NCI-H82 treated with DMSO at 0.1 percent for 48 hours (cell line): ENCODE data around the gene NDUFS7.

Experiments
- DNase-seq: peaks from one replicate; lab custom pipeline; 2025; ENCODE audit not compliant: unreplicated experiment; lab: John Stamatoyannopoulos, UW

Gene NDUFS7

GRCh38 chr19:1399745-1400144, 16.0 kb downstream of the NDUFS7 start:
- no peak for DNase-seq

GRCh38 chr19:1400281-1401137, 16.8 kb downstream of the NDUFS7 start:
- DNase-seq = no peak

DNA sequence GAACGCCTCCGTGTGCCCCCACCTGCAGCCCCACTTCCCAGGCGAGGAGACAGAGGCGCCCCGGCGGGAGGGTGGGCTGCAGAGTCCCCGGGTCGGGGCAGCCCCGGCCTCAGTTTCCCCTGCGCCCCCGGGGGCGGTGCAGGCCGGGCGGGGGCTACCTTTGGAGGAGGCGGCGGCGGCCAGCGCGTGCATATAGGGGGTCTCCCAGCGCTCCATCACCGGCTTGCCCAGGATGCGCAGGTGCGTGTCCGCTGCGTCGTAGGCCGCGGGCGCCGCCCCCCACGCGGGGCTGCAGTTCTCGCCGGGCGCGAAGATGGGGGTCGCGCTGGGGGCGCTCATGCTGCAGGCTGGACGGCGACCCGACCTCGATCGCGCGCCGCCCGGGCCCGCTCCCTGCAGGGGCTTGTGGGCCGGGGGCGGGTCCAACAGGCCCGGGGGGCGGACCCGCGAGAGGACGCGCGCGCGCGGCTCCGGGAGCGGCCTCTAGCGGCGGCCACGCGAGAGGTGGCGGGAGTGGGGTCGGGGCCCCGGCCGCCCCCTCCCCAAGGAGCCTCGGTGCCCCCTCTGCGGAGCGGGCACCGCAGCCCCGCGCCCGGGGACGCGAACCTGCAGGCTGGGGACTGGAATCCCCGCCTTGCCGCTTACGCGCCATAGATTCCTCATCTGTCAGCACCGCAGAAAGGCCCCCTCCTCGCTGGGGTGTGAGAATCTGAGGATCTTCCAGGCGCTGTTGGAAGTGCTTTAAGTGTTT, 17.6 kb downstream of the NDUFS7 start, which contains the start of gene GAMT:
GAMT (minus strand) TSS at position 405 of the 751 bp plus-strand sequence; CDS start at position 339, 66 bp downstream.
- DNase-seq = no peak

- DNase-seq = no peak
Observed at GRCh38 chr19:1401889-1402217, 18.1 kb downstream of the NDUFS7 start.

DNA sequence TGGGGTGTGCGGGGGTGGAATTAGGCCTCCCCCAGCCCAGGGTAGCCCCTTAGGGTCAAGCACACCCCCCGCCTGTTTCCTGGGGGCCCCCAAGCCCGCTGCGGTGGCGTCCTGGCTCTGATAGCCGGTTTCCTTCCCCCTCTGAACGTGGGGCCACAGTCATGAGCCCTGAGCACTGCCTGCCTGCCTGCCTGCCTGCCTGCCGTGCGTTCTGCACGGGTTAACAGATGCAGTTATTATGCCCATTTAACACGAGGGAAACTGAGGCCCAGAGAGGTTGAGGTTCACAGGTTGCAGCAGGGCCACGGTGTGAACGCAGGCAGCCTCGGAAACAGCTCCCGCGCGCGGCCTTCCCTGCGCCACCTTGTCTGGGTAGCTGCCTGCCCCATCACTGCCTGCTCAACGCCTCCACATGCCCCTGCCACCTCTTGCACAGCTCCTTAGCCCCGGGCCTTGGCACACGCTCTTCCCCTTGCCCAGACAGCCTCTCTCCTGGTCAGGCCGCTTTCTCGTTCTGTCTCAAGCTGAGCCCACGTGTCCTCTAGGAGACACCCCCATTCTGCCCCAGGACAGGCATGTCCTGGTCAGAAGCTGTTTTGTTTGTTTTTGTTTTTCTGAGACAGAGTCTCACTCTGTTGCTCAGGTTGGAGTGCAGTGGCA, 18.8 kb downstream of the NDUFS7 start:
- no peak for DNase-seq

- peak; percentile 65 for DNase-seq
Observed at GRCh38 chr19:1406774-1407527, 23.2 kb downstream of the NDUFS7 start.

DNA sequence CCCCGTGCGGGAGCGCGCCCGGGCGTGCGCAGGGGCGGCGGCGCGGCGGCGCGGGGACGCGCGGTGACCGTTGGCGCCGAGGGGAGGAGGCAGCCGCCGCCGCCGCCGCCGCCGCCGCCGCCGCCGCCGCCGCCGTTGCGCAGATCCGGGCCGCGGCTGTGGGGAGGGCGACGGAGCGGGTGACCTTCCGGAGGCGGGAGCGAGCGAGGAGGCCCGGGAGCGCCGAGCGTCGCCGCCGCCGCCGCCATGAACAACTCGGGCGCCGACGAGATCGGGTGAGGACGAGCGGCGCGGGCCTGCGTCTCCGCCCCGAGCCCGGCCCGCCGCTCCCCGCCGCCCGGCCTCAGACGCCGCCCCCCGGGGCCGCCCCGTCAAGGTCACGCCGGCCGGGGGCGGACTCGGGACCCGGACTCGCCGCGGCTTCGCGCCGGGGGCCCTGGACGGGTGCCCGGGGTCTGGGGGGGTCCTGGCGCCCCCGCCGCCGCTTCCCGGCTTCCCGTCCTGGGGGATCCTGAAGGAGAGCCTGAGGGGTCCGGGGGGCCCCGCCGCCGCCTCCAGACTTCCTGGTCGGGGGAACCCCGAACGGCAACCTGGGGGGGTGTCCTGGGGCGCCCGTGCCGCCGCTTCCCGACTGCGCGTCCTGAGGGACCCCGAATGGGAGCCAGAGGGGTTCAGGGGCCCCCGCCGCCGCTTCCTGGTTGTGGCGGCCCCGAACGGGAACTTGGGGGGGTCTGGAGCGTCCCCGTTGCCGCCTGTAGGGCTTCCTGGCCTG, 24.0 kb downstream of the NDUFS7 start, which contains the start of gene DAZAP1:
DAZAP1 (plus strand) TSS at position 59 of the 772 bp plus-strand sequence; CDS start at position 247, 188 bp downstream.
- DNase-seq = no peak

DNA sequence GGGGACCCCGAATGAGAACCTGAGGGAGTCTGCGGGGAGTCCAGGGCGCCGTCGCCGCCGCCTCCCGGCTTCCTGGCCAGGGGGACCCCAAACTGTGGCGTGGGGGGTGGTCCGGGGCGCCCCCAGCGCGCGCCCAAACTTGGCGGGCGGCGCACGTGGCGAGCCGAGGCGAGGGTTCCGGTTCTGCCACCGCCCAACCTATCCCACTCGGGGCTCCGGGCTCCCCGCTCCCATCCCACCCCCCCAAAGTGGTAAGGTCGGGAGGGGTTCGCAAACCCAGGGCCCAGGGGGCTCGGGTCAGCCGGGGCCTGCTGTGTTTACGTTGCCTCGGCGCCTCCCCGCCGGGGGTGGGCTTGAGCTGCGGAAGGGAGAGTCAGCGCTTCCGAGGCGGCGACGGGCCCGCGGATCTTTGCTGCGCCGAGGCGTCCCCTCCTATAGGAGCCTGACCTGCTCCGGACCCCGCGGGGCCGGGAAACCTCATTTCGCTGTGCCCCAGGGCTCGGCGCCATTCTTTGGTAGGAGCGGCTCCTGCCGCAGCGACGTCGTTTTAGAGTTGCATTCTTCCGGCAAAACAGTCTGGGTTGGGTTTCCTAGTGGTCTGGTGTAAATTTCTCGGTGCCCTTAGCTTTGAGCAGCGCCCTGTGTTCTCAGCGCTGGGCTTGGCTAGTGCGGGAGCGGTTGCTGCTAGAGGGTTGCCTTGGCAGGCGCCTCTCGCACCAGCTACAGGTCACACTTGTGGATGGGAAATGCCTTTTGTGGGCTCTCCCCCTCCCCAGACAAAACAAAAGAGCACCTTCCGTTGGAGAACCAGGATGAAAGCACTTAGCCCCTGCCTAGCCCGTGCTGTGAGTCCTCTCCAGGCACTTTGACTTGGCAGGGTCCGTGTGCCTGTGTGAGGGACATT, 24.8 kb downstream of the NDUFS7 start:
- DNase-seq = no peak

DNA sequence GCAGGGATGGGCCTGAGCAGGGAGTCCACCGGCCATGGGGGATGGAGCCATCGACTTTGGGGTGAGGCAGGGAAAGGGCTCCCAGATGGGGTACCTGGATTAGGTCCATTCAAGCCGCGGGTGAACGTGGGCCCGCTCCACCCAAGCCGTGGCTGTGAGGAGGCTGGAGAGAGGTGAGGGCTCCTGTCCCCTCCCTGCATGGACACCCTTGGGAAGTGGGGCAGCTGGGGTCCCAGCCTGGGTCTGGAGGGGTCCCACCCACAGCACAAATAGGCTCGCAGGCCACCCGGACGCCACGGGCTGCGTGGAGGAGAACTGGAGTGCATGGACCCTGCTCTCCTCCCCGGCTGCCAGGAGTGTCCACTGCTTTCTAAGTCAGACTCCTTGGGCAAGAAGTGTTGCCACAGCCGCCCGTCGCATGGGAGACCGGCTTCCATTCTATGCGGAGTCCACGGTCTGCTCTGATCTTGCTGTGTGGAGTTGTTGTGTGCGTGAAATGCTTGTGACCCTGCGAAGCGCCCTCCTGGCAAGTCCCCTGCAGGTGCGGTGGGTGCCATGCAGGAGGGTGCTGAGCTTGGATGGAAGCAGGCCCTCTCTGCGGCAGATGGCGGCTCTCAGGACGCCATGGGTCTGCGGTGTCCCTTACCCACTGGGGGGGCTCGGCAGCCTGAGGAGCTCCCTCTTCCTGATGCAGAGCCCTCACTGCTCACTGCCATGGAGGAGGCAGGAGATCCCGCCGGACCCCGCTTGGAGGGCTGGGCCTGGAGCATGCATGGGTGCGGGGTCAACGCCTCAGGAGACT, 25.7 kb downstream of the NDUFS7 start:
- DNase-seq = no peak

DNA sequence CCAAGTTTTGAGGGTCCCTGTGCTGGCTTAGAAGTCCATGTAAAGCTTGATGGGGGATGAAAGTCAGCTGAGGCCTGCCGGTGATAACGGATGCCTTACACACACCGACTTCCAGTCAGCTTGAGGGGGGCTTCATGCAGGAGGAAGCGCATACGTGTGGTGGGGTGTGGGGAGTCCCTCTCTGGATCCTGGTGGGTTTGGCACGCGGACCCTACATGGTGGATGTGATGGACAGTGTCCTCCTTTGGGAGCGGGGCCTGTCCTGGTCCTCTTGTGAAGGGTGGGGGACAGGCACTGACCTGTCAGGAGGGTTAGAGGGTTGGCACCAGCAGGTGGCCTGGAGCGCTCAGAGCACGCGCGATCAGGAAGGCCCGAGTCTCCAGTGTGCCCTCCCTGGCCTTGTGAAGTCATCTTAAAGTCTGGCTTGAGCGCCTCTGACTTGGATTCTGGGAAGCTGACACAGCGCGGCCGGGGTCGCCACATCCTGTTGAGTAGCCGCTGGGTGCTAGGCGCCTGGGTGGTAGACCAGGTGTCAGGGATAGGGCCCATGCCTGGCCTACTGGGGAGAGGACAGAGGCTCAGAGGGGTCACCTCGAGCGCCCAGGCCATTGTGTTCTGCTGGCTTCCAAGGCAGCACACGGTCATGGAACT, 26.6 kb downstream of the NDUFS7 start:
- no peak for DNase-seq

- DNase-seq = no peak
Observed at GRCh38 chr19:1410789-1411188, 27.1 kb downstream of the NDUFS7 start.

GRCh38 chr19:1411255-1412191, 27.8 kb downstream of the NDUFS7 start:
- DNase-seq = no peak

DNA sequence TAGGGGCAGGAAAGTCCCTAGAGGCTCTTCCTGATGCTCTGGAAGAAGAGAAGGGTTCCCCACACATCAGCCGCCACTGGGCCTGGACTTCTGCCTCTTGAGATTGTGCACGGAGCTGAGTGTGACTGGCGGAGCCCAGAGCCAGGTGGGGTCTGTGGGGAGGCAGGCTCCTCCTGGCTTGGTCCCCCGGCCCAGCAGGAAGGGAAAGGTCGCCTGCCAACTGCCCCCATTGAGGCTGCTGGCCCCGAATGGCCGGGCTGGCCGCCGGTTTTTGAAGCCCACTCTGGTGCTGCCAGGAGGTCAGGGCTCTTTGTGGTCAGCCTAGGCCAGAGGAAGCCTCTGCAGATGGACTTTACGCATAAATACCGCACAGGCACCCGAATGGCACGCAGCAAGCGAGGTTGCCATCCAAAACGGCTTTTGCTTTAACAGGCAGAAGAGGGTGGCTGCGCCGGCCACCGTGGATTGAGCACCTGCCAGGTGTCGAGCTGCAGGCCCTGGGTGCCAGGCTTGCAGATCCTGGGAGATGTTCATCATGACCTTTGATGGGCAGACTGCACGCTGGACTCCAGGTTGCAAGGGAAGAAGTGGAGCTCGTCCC, 28.7 kb downstream of the NDUFS7 start:
- no peak for DNase-seq

DNA sequence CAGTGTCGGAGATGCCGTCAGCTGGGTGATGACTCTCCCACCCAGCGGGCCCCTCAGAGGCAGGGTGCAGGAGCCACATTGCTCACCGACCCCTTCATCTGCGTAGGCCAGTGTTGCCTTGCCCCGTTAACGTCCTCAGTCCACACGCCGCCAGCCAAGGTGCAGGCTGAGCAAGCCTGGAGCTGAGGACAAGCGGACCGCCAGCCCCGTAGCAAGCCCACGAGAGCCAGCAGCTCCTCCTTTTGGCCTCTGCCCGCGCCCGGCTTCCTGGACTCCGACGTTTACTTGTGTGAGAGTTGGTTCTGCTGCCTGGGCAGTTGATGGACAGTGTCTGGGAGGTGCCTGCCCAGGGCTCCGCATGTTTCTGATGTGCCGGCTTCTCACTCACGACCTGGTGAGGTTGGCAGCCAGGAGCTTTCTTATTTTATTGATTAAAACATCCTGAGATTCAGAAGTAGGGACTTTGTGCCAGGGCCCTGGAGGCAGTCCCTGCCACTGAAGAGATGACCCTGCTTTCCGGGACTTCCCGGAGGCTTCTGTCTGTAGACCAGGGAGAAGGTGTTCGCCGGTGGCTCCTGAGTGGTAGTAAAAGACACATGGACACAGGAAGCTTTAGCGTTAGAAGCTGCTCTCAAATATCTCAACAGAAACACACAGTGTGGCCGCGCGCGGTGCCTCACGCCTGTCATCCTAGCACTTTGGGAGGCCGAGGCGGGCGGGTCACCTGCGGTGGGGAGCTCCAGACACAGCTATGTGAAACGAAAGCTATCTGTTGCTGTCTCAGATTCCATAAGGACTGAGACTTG, 29.5 kb downstream of the NDUFS7 start:
- DNase-seq = no peak

- DNase-seq = no peak
Observed at GRCh38 chr19:1416014-1416841, 32.5 kb downstream of the NDUFS7 start.
